Measurements from ENCODE around the gene RXYLT1. TPM values are rescaled to one million over a fixed set of nuclear protein-coding genes. Genes with fewer than 3 reads are reported as not detected.
A peak's percentile ranks its signal among the peaks of the same experiment; 100 is the strongest.

RXYLT1 gene
- polyA plus RNA-seq, 3 donors from 2014 or later: 10.9 to 17.4 (median 17.3) TPM

- Mint-ChIP-seq H3K9me3 (no peaks in the 10 kb centered on the region), H3K27me3 (ENCODE audit: low read depth in 3 of 3) (no peaks in the 10 kb centered on the region), H3K4me1 (peaks cover 8 to 16% of the 10 kb centered on the region in 2 donors), H3K27ac (no peak overlapping the region), H3K36me3 (peaks cover 0 to 10% (median 0%) of the 10 kb centered on the region in 3 donors), H3K4me3 (no peak overlapping the region)
- no peak for DNase-seq
Observed at GRCh38 chr12:63811755-63812154, 32.0 kb downstream of the RXYLT1 start.

GRCh38 chr12:63814146-63814772 lies 34.5 kb downstream of the RXYLT1 start:
- H3K9me3 Mint-ChIP-seq: peaks cover 0 to 6% (median under 1%) of the 10 kb centered on the region in 6 donors
- peak overlapping the region in 4 of 6 donors; percentile 4 to 69 (median 37) for H3K27ac Mint-ChIP-seq
- H3K36me3 Mint-ChIP-seq: peaks cover 4 to 7% (median 4%) of the 10 kb centered on the region in 3 donors
- no peak for DNase-seq
- peaks cover 0 to 2% (median 0%) of the 10 kb centered on the region in 3 donors for H3K27me3 Mint-ChIP-seq (ENCODE audit: low read depth in 3 of 3)
- H3K4me1 Mint-ChIP-seq: peaks cover 8 to 16% of the 10 kb centered on the region in 2 donors
- H3K4me3 Mint-ChIP-seq: no peak overlapping the region

GRCh38 chr12:63815482-63815852 lies 35.8 kb downstream of the RXYLT1 start:
- Mint-ChIP-seq H3K4me1 (peaks cover 8 to 16% of the 10 kb centered on the region in 2 donors), H3K9me3 (peaks cover 0 to 6% (median 2%) of the 10 kb centered on the region in 6 donors), H3K27ac (no peak overlapping the region), H3K27me3 (ENCODE audit: low read depth in 3 of 3) (peaks cover 0 to 2% (median 0%) of the 10 kb centered on the region in 3 donors), H3K36me3 (peaks cover 0 to 7% (median 5%) of the 10 kb centered on the region in 3 donors), H3K4me3 (no peak overlapping the region)
- no peak for DNase-seq

GRCh38 chr12:63816031-63816430 lies 36.3 kb downstream of the RXYLT1 start:
- H3K27me3 Mint-ChIP-seq (ENCODE audit: low read depth in 3 of 3): peaks cover 0 to 2% (median 0%) of the 10 kb centered on the region in 3 donors
- H3K4me1 Mint-ChIP-seq: peaks cover 8 to 17% of the 10 kb centered on the region in 2 donors
- H3K4me3 Mint-ChIP-seq: no peak overlapping the region
- peaks cover 0 to 6% (median 2%) of the 10 kb centered on the region in 6 donors for H3K9me3 Mint-ChIP-seq
- peaks cover 0 to 7% (median 5%) of the 10 kb centered on the region in 3 donors for H3K36me3 Mint-ChIP-seq
- DNase-seq: no peak
- H3K27ac Mint-ChIP-seq: no peak overlapping the region

- no peak overlapping the region for H3K27ac Mint-ChIP-seq
- H3K9me3 Mint-ChIP-seq: peaks cover 0 to 6% (median 2%) of the 10 kb centered on the region in 6 donors
- H3K27me3 Mint-ChIP-seq (ENCODE audit: low read depth in 3 of 3): peaks cover 4 to 7% (median 5%) of the 10 kb centered on the region in 3 donors
- H3K4me1 Mint-ChIP-seq: peaks cover 10 to 18% of the 10 kb centered on the region in 2 donors
- H3K4me3 Mint-ChIP-seq: no peak overlapping the region
- peaks cover 0 to 7% (median 5%) of the 10 kb centered on the region in 3 donors for H3K36me3 Mint-ChIP-seq
- no peak for DNase-seq
Observed at GRCh38 chr12:63820427-63820826, 40.7 kb downstream of the RXYLT1 start.

- H3K4me3 Mint-ChIP-seq: peak overlapping the region; percentile 69 to 85 (median 78)
- peaks cover 7 to 13% of the 10 kb centered on the region in 2 donors for H3K4me1 Mint-ChIP-seq
- DNase-seq: no peak
- peak overlapping the region in 1 of 6 donors; percentile 20 for H3K27ac Mint-ChIP-seq
- peaks cover 0 to 6% (median 2%) of the 10 kb centered on the region in 6 donors for H3K9me3 Mint-ChIP-seq
- H3K27me3 Mint-ChIP-seq (ENCODE audit: low read depth in 3 of 3): peaks cover 4 to 7% (median 5%) of the 10 kb centered on the region in 3 donors
- peaks cover 0 to 7% (median 5%) of the 10 kb centered on the region in 3 donors for H3K36me3 Mint-ChIP-seq
Observed at GRCh38 chr12:63821781-63822251, 42.1 kb downstream of the RXYLT1 start.

GRCh38 chr12:63822352-63822751 lies 42.6 kb downstream of the RXYLT1 start:
- H3K36me3 Mint-ChIP-seq: peaks cover 0 to 7% (median 5%) of the 10 kb centered on the region in 3 donors
- DNase-seq: no peak
- H3K27ac Mint-ChIP-seq: no peak overlapping the region
- peak overlapping the region in 2 of 5 donors; percentile 81 to 85 for H3K4me3 Mint-ChIP-seq
- peaks cover 0 to 6% (median 2%) of the 10 kb centered on the region in 6 donors for H3K9me3 Mint-ChIP-seq
- H3K4me1 Mint-ChIP-seq: peaks cover 7 to 13% of the 10 kb centered on the region in 2 donors
- H3K27me3 Mint-ChIP-seq (ENCODE audit: low read depth in 3 of 3): peaks cover 4 to 7% (median 5%) of the 10 kb centered on the region in 3 donors

GRCh38 chr12:63823040-63823439 lies 43.3 kb downstream of the RXYLT1 start:
- DNase-seq: no peak
- Mint-ChIP-seq H3K36me3 (peaks cover 0 to 7% (median 5%) of the 10 kb centered on the region in 3 donors), H3K27me3 (ENCODE audit: low read depth in 3 of 3) (peaks cover 4 to 10% (median 5%) of the 10 kb centered on the region in 3 donors), H3K4me1 (peaks cover 7 to 13% of the 10 kb centered on the region in 2 donors), H3K4me3 (no peak overlapping the region), H3K9me3 (peaks cover 0 to 6% (median 2%) of the 10 kb centered on the region in 6 donors), H3K27ac (no peak overlapping the region)

- no peak for DNase-seq
- Mint-ChIP-seq H3K4me1 (peaks cover 7 to 11% of the 10 kb centered on the region in 2 donors), H3K27ac (no peak overlapping the region)
Observed at GRCh38 chr12:63826006-63826585, 46.4 kb downstream of the RXYLT1 start.

GRCh38 chr12:63828867-63829266 lies 49.2 kb downstream of the RXYLT1 start:
- peaks cover 0 to 2% (median 0%) of the 10 kb centered on the region in 6 donors for H3K9me3 Mint-ChIP-seq
- DNase-seq: no peak
- H3K4me1 Mint-ChIP-seq: no peaks in the 10 kb centered on the region
- H3K27ac Mint-ChIP-seq: no peak overlapping the region
- peaks cover 0 to 11% (median 3%) of the 10 kb centered on the region in 3 donors for H3K27me3 Mint-ChIP-seq (ENCODE audit: low read depth in 3 of 3)
- no peaks in the 10 kb centered on the region for H3K36me3 Mint-ChIP-seq
- no peak overlapping the region for H3K4me3 Mint-ChIP-seq

More at GRCh38 chr12:63826006-63826585, 46.4 kb downstream of the RXYLT1 start:
- Mint-ChIP-seq H3K36me3 (no peaks in the 10 kb centered on the region), H3K4me3 (no peak overlapping the region), H3K9me3 (peaks cover 0 to 2% (median 0%) of the 10 kb centered on the region in 6 donors), H3K27me3 (ENCODE audit: low read depth in 3 of 3) (peaks cover 4 to 14% (median 5%) of the 10 kb centered on the region in 3 donors)

GRCh38 chr12:63836046-63836445 lies 56.3 kb downstream of the RXYLT1 start:
- H3K27me3 Mint-ChIP-seq (ENCODE audit: low read depth in 3 of 3): peaks cover 0 to 10% (median 2%) of the 10 kb centered on the region in 3 donors
- H3K4me1 Mint-ChIP-seq: no peaks in the 10 kb centered on the region
- no peaks in the 10 kb centered on the region for H3K9me3 Mint-ChIP-seq
- H3K36me3 Mint-ChIP-seq: no peaks in the 10 kb centered on the region
- H3K4me3 Mint-ChIP-seq: no peak overlapping the region
- H3K27ac Mint-ChIP-seq: no peak overlapping the region
- DNase-seq: no peak

GRCh38 chr12:63836936-63837335 lies 57.2 kb downstream of the RXYLT1 start:
- Mint-ChIP-seq H3K27ac (no peak overlapping the region), H3K9me3 (no peaks in the 10 kb centered on the region), H3K36me3 (no peaks in the 10 kb centered on the region), H3K4me3 (no peak overlapping the region), H3K4me1 (no peaks in the 10 kb centered on the region), H3K27me3 (ENCODE audit: low read depth in 3 of 3) (peaks cover 0 to 8% (median 2%) of the 10 kb centered on the region in 3 donors)
- DNase-seq: no peak

- H3K4me3 Mint-ChIP-seq: no peak overlapping the region
- no peak overlapping the region for H3K27ac Mint-ChIP-seq
- H3K4me1 Mint-ChIP-seq: peaks cover 4 to 5% of the 10 kb centered on the region in 2 donors
- no peaks in the 10 kb centered on the region for H3K36me3 Mint-ChIP-seq
- no peak for DNase-seq
- no peaks in the 10 kb centered on the region for H3K9me3 Mint-ChIP-seq
- H3K27me3 Mint-ChIP-seq (ENCODE audit: low read depth in 3 of 3): peaks cover 0 to 5% (median 4%) of the 10 kb centered on the region in 3 donors
Observed at GRCh38 chr12:63838411-63838810, 58.7 kb downstream of the RXYLT1 start.

- Mint-ChIP-seq H3K4me3 (no peak overlapping the region), H3K4me1 (peaks cover 9 to 14% of the 10 kb centered on the region in 2 donors), H3K9me3 (no peaks in the 10 kb centered on the region), H3K27me3 (ENCODE audit: low read depth in 3 of 3) (peaks cover 2 to 12% (median 6%) of the 10 kb centered on the region in 3 donors), H3K27ac (no peak overlapping the region), H3K36me3 (no peaks in the 10 kb centered on the region)
- no peak for DNase-seq
Observed at GRCh38 chr12:63841011-63841410, 61.3 kb downstream of the RXYLT1 start.
